ENCODE data around the gene TPCN2. TPM values are rescaled to one million over a fixed set of nuclear protein-coding genes. Genes with fewer than 3 reads are reported as not detected.

Gene TPCN2
- total RNA-seq, 2 donors from 2014 or later: 34.7 to 38.0 TPM

DNA sequence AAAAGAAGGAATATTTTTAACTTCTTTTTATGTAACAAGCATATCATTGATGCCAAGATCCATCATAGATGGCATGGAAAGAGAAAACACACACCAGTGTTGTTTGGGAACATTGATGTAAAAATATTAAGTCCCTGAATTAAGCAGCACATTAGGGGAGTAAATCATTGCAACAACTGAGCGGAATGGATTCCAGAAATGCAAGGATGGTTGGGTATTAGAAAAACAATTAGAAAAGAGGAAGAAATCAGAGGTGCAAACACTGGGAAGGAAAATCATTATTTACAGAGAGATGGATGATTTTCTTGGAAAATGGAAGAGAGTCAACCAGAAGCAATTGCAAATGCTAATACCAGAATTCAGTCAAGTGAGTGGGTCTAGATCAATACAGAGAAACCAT lies 115.1 kb downstream of the TPCN2 start:
- Histone ChIP-seq H3K36me3 (no peaks in the 10 kb centered on the region), H3K27me3 (replicated peaks; ENCODE audit: insufficient read depth) (no peaks in the 10 kb centered on the region), H3K4me1 (ENCODE audit: control insufficient read depth in 1 of 2, low read depth in 2 of 2) (peaks cover 9 to 17% of the 10 kb centered on the region in 2 donors), H3K9me3 (peaks cover 4% of the 10 kb centered on the region), H3K4me3 (no peak overlapping the region), H3K27ac (no peak overlapping the region)
- TF ChIP-seq CTCF (IDR thresholded peaks at IDR 0.05): no peak
- ATAC-seq (ENCODE audit: insufficient number of reproducible peaks, low FRiP score, low read depth) (no peak), DNase-seq (ENCODE audit: low spot score) (no peak)

DNA sequence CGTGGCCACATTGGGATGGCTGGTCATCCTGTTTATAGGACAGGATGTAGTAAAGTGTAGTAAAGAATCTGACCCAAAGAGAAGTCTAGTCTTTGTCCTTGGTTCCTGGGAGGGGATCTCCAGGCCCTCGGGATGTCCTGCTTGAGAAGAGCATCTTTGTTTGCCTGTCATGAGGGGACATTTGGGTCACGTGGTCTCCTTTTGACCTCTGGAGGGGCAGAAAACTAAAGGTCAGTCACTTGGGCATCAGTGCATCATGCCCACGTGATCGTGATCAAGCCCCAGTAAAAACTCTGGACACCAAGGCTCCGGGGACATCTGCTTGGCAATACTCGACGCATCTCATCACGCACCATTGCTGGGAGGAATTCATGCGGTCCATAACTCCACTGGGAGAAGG lies 116.1 kb downstream of the TPCN2 start:
- no peak for DNase-seq (ENCODE audit: low spot score)
- Histone ChIP-seq H3K4me3 (no peak overlapping the region), H3K27me3 (replicated peaks; ENCODE audit: insufficient read depth) (no peaks in the 10 kb centered on the region), H3K27ac (no peak overlapping the region), H3K4me1 (ENCODE audit: control insufficient read depth in 1 of 2, low read depth in 2 of 2) (peaks cover 9 to 17% of the 10 kb centered on the region in 2 donors), H3K36me3 (no peaks in the 10 kb centered on the region), H3K9me3 (peaks cover 4% of the 10 kb centered on the region)
- no peak for TF ChIP-seq CTCF (IDR thresholded peaks at IDR 0.05)
- ATAC-seq (ENCODE audit: insufficient number of reproducible peaks, low FRiP score, low read depth): no peak

DNA sequence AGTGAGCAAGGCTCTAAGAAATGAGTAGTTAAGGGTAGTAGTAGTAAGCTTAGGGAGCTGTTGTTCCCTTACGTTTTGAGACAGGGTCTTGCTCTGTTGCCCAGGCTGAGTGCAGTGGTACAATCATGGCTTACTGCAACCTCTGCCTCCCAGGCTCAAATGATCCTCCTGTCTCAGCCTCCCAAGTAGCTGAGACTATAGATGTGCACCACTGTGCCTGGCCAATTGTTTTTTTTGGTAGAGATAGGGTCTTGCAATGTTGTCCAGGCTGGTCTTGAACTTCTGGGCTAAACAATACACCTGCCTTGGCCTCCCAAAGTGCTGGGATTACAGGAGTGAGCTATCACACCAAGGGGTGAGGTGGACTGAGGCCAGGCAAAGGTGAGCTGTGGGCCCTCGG lies 117.0 kb downstream of the TPCN2 start:
- no peak for TF ChIP-seq CTCF (IDR thresholded peaks at IDR 0.05)
- DNase-seq (ENCODE audit: low spot score) (no peak), ATAC-seq (ENCODE audit: insufficient number of reproducible peaks, low FRiP score, low read depth) (no peak)
- H3K4me1 ChIP-seq (ENCODE audit: control insufficient read depth in 1 of 2, low read depth in 2 of 2): peaks cover 9 to 20% of the 10 kb centered on the region in 2 donors
- peaks cover 4% of the 10 kb centered on the region for H3K9me3 ChIP-seq
- no peaks in the 10 kb centered on the region for H3K36me3 ChIP-seq
- H3K27ac ChIP-seq: no peak overlapping the region
- H3K4me3 ChIP-seq: no peak overlapping the region
- H3K27me3 ChIP-seq (replicated peaks; ENCODE audit: insufficient read depth): no peaks in the 10 kb centered on the region

DNA sequence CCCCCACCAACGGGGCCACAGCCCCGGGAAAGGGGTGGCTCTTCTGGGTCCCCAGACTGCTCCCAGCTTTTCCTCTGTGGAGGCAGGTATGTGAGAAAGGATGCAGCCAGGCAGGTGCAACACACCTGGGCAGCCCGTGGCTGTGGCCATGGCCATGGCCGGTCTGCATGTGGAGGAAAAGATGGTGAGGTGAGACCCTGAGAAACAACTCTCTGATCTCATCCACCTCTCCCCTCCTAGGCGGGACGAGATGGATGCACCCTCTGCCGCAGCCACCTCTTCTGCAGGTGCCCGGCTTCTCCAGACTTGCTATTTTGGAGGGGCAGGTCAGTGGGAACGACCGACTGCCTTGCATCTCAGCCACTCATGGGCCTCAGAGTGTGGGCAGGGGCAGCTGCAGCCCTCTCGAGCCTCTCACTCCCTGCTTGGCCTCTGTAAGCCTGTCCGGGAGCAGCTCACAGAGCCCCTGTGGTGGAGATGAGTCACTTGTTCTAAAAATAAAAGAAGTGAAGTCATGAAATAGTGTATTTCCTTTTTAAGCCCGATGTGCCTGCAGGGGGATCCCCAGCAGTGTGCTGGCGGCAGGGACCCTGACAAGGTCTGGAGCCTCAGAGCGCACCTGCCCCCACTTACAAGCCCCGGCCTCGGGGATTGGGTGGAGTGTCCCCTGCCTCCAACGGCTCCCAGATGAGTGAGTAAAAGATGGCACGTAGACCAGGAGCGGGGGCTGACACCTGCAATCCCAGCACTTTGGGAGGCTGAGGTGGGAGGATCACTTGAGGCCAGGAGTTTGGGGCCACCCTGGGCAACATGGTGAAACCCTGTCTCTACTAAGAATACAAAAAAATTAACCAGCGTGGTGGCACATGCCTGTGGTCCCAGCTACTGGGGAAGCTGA lies 117.7 kb downstream of the TPCN2 start:
- peak overlapping the region in 1 of 2 donors; percentile 34 for H3K27ac ChIP-seq
- ATAC-seq (ENCODE audit: insufficient number of reproducible peaks, low FRiP score, low read depth): peak; percentile 98
- H3K9me3 ChIP-seq: peaks cover 4% of the 10 kb centered on the region
- H3K36me3 ChIP-seq: no peaks in the 10 kb centered on the region
- no peak for DNase-seq (ENCODE audit: low spot score)
- H3K27me3 ChIP-seq (replicated peaks; ENCODE audit: insufficient read depth): no peaks in the 10 kb centered on the region
- TF ChIP-seq CTCF (IDR thresholded peaks at IDR 0.05): peak; percentile 40
- H3K4me3 ChIP-seq: peak overlapping the region; percentile 70
- H3K4me1 ChIP-seq (ENCODE audit: control insufficient read depth in 1 of 2, low read depth in 2 of 2): peaks cover 9 to 22% of the 10 kb centered on the region in 2 donors

DNA sequence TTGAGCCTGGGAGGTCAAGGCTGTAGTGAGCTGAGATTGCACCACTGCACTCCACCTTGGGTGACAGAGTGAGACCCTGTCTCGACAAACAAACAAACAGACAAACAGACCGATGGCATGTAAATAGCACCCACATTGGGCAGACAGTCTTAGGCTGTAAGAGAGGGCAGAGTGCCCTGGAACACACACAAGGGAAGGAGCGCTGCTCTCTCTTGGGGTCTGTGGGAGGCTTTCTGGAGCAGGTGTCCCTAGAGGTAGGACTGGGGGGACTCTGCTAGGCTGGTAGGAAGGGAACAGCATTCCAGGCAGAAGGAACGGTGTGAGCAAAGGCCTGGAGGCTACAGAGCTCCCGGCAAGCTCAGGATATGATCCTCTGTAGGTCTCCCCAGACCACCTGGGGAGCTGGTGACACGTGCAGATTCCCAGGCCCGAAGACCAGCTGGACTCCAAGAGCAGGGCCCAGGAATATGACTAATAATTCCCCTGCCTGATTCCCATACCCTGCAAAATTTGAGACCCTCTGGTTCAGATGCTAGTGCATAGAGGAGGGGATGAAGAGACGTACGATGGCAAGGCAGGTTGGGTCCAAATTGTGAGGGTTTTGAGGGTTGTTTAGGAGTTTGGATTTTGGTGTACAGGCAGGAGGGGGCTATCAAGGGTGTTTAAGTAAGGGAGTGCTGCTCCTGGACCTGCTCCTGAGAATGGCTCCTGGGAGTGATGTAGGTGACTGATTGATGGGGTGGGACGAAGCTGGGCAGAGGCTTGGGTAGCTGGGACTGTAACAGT lies 118.6 kb downstream of the TPCN2 start:
- ATAC-seq (ENCODE audit: insufficient number of reproducible peaks, low FRiP score, low read depth): no peak

More for the DNA sequence above, 118.6 kb downstream of the TPCN2 start:
- DNase-seq (ENCODE audit: low spot score): no peak
- no peak for TF ChIP-seq CTCF (IDR thresholded peaks at IDR 0.05)
- peak overlapping the region; percentile 70 for H3K4me3 ChIP-seq
- H3K9me3 ChIP-seq: peaks cover 4% of the 10 kb centered on the region
- no peak overlapping the region for H3K27ac ChIP-seq
- H3K27me3 ChIP-seq (replicated peaks; ENCODE audit: insufficient read depth): no peaks in the 10 kb centered on the region
- no peaks in the 10 kb centered on the region for H3K36me3 ChIP-seq
- peaks cover 9 to 22% of the 10 kb centered on the region in 2 donors for H3K4me1 ChIP-seq (ENCODE audit: control insufficient read depth in 1 of 2, low read depth in 2 of 2)
